Myocyte (in vitro differentiated cells): ENCODE measurements around the gene MSI2. TPM values are rescaled to one million over a fixed set of nuclear protein-coding genes. Genes with fewer than 3 reads are reported as not detected.
A peak's percentile ranks its signal among the peaks of the same experiment; 100 is the strongest.

Experiments
- DNase-seq: peaks from one replicate; pipeline ENCODE4 v3.0.0-alpha.2; 2012; ENCODE audit warnings: low read depth
- total RNA-seq: library from RNA; depleted of rRNA; stranded (reverse); fragments of >200 nt; gene quantifications from 2 replicates; pipeline ENCODE4 v1.2.3, GENCODE V29; 2014

MSI2 gene
- total RNA-seq, 1 donor from 2014 or later: 115 TPM

GRCh38 chr17:57269052-57269451 is 12.7 kb downstream of the MSI2 start:
- peak; percentile 44 for DNase-seq

DNA sequence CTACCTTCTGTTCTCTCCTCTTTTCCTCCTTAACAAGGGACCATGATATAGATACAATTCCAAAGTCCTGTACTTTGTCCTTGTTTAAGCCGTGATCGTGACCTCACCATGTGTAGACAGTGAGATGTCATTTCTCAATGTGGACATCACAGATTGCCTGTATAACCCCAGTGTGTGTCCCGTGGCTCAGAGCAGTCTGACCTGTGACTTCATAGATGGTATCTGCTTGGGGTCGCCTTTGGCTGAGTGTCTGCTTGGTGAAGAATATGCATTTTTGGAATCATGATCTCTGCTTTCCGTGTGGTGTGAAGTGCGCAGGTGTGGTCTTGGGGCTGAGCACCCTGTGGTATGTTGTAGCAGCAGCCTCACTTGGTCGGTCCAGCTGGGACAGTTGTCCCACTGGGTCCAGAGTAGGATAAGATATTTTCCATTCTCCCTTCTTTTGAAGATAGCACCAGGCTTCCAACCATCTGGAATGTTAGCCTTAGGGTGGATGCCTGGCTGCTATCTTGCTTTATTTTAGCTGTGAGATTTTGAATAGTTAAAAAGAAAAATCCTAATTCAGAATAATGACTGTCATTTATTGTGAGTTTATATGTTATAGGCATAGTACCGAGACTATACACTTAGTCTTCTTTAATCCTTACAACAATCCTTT is 13.4 kb downstream of the MSI2 start:
- no peak for DNase-seq

- no peak for DNase-seq
Observed at GRCh38 chr17:57270801-57271245, 14.5 kb downstream of the MSI2 start.

- DNase-seq: no peak
Observed at GRCh38 chr17:57271821-57272220, 15.5 kb downstream of the MSI2 start.

DNA sequence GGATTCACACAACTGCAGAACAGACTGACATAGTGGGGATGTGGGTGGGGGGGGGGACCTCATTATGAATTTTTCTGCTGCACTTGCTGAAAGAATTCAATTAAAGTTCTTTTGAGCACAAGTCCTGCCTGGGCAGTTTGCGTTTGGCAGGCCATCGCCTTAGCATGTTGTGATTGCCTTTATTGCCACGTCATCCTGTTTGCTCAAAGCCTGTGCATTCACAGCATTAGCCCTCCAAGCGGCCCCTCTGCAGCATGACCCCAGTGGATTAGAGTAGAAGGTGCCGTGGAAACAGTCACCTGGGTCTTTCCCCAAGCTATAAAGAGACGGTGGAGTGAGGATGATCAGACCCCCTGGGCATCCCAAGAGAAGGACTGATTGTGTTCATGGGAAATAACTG is 17.2 kb downstream of the MSI2 start:
- DNase-seq: no peak

DNA sequence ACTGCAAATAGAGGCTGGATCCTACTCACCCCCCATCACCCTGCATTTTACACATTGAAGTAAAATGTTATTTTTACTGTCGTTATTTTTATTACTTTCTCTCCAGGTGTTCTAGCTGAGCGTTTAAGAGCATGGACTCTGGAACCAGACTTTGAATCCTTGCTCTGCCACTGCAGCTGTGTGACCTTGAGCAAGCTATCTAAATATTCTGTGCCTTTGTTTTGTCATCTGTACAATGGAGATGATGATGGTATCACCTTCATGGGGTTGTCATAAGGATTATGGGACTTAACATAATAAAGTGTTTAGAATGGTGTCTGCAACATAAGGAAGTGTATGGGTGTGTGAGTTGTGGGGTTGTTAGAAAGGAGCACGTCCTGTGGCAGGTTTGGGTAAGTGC is 17.8 kb downstream of the MSI2 start:
- DNase-seq: no peak

DNA sequence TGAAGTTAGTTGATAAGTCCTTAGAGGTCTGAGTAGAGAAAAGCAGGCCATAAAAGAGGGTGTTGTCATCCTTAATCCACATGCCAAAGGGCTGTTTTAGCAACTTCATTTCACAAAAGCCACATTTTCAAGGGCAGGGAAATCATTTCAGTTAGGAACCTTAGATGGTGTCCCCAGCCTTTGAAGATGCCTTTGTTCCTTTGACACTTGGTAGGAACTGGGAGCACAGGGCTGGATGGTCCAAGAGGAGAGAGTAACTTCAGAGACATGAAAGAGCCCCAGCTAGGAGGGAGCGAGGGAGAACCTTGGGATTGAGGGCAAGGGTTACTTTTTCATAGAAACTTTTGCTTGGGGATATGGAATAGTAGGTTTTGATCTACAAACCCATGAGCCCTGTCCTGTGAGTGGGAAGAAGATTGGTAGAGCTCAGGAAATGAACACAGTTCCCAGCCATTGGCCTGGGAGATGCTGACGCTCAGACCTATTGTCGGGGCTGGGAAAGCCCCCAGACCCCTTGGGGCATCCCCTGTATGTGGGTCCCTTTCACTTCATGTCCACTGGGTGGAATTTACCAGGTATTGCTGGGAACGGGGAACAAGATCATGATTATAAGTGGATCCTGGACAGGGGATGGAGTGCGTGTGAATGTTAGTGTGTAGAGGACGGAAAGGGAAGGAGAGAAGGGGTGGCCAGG is 18.9 kb downstream of the MSI2 start:
- no peak for DNase-seq

- DNase-seq: no peak
Observed at GRCh38 chr17:57276621-57277020, 20.3 kb downstream of the MSI2 start.

- no peak for DNase-seq
Observed at GRCh38 chr17:57277923-57278604, 21.7 kb downstream of the MSI2 start.

DNA sequence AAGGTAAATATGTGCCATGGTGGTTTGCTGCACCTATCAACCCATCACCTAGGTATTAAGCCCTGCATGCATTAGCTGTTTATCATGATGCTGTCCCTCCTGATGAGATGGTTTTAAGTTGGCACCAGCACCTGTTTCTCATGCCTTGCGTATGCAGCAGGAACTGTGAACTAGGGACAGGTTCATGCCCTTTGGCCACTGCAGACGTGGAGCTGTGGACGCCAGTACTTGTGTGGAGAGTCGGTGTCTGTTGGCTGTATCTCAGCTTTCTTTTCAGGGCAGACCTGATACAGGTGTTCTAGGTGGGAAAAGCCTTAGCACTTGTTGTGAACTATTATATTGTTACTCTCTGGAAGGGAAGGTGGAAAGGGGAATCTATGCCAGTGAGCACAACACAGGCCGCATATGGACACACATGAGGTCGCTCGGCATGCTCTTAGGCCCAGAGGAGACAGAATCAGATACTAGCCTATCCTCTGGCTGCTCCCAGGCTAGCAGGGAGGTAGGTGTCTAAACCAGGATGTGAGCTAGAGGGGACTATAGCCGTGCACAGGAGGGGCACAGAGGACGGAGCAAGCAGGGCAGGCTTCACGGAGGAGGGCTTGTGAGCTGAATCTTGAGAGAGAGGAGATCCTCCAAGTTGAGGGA is 22.5 kb downstream of the MSI2 start:
- DNase-seq: no peak

GRCh38 chr17:57279432-57279831 is 23.1 kb downstream of the MSI2 start:
- no peak for DNase-seq

DNA sequence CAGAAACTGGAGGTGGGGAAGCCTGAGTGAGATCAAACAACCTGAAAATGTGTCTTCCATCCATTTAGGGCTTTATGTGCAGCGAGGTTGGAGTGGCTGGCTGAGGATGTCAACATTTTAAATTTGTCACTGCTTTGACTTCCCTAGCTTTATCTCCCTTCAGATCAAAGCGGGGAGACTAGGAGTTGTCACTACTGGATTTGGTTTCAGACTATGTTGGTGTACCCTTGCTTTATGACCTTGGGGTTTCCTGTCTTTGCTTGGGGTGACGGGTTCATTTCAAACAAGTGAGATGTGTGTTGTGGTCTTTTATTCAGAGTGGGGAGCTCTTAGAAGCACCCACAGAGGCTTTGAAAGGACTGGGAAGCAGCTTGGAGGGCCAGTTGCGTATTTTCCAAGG is 25.6 kb downstream of the MSI2 start:
- DNase-seq: no peak

- peak; percentile 42 for DNase-seq
Observed at GRCh38 chr17:57282296-57282695, 26.0 kb downstream of the MSI2 start.

DNA sequence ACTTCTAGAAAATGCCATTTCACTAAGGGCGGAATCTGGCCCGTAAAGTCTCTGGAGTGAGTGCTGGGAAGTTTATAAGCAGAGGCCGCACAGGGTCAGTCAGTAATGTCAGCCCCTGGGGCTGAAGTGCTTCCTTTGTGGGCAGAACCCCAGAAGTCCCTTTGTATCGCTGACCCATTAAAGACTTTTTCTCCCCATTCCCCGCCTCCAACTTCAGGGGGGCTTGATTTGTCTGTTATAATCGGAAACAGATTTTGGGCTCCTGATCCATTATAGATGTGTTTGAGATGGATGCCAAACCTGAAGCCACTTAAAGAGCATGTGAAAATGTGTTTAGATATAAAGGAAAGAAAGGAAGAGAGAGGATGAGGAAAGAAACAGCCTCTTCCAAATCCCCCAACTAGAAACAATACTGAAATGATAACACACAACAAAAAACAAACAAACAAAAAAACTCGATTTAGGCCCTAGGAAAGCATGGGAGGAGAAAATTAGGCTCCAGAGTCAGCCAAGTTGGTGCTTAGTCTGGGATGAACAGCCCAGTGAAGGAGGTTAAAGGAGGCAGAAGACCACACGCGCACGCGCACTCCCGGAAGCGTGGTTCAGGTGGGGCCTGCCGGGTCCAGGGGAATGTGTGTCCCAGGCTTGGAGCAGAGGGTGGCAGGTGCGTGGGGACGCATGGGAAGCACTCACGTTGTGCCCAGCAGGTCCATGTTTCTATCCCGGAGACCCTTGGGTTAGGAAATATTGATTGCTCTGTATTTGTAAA is 27.1 kb downstream of the MSI2 start:
- DNase-seq: no peak

- no peak for DNase-seq
Observed at GRCh38 chr17:57284583-57284982, 28.3 kb downstream of the MSI2 start.

- DNase-seq: no peak
Observed at GRCh38 chr17:57284984-57285646, 28.8 kb downstream of the MSI2 start.

DNA sequence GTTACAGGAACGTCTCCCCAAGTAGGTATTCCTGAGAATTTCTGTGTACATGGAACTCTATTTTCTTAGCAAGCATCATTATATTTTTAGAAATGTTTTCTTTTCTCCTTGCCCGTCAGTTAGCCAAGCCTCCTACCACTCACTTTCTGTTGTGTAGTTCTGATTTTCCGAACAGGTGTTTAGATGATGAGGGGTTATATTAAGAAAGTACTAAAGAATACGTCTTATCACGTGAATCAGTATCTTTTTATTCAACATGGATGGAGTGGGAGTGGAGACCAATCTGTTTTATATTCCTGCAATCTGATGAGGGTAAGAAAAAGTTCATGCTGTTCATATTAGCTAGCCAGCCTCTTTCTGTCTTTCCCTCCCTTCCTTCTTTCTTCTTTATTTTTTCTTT is 29.4 kb downstream of the MSI2 start:
- peak; percentile 62 for DNase-seq

DNA sequence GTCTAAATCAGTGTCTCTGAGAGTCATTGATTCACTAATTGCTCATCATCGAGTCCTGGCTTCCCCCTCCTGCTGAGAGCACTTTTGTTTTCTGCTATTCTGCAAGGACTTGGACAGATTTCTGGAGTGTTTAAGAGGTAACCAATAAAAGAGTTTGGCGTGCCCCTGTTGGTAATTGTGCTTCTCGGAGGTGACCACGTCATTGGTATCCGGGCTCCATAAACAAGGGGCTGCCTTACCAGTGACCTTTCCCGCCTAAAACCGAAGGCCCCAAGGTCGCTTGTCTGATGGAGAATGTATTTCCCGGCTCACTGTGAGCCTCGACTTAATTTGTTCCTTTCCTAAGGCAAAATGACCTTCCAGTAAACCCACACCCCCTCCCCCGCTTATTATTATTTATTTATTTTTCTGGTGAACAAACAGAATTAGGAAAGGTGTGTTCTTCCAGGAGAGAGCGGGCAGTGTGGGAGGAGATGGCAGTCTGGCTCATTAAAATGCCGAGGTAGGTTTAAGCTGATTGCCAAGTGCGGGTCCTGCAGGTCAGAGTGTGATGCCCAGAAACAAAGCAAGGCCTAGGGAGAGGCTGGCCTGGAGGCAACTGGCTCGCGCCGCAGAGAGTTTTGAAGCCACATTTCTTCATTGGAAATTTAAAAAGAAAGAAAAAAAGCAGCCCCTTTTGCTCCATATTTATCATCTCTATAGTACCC is 30.2 kb downstream of the MSI2 start:
- DNase-seq: no peak

- peak; percentile 78 for DNase-seq
Observed at GRCh38 chr17:57288040-57288772, 31.9 kb downstream of the MSI2 start.
